Gastroesophageal sphincter (tissue), 4 donors: Measurements from ENCODE around the gene CD276. TPM values are rescaled to one million over a fixed set of nuclear protein-coding genes. Genes with fewer than 3 reads are reported as not detected.

Experiments
- ATAC-seq: fragments of 150-250 bp; one replicate; pipeline ENCODE4 v1.9.1; 2016; ENCODE audit warnings: mild to moderate bottlenecking, moderate library complexity
- H3K27ac ChIP-seq, 4 donors: fragments of 200-600 bp; sonication (generic) in 3 of 4; 1 replicate in 3 of 4; 2 replicates in 1 of 4; pipeline ENCODE4 v1.5.1; 2016 to 2019
- H3K27me3 ChIP-seq: fragments of 200-600 bp; sonication (generic); one replicate; pipeline ENCODE4 v1.5.1; 2019
- H3K36me3 ChIP-seq, 2 donors: fragments of 200-600 bp; sonication (generic); one replicate each; pipeline ENCODE4 v1.5.1; 2019; ENCODE audit warnings: control low read depth in 1 of 2
- H3K4me1 ChIP-seq, 3 donors: fragments of 200-600 bp; sonication (generic); 1 replicate in 2 of 3; 2 replicates in 1 of 3; pipeline ENCODE4 v1.5.1; 2016 to 2019; ENCODE audit warnings: control low read depth in 2 of 3
- H3K4me3 ChIP-seq, 2 donors: fragments of 200-600 bp; sonication (generic); one replicate each; pipeline ENCODE4 v1.5.1; 2019; ENCODE audit warnings: mild to moderate bottlenecking in 1 of 2, moderate library complexity in 1 of 2
- H3K9me3 ChIP-seq, 3 donors: fragments of 200-600 bp; sonication (generic); one replicate each; pipeline ENCODE4 v1.5.1; 2017 to 2019; ENCODE audit warnings: control low read depth in 2 of 3
- POLR2A ChIP-seq, 2 donors: fragments of 450-650 bp; IDR thresholded peaks; one replicate each; pipeline ENCODE4 v1.6.1; 2017; ENCODE audit warnings: antibody characterized with exemption in 2 of 2, mild to moderate bottlenecking in 2 of 2, moderate library complexity in 1 of 2
- POLR2AphosphoS5 ChIP-seq: sonication (generic); formaldehyde crosslinking; IDR thresholded peaks from one replicate; pipeline ENCODE4 v1.6.1; 2017; ENCODE audit warnings: antibody characterized with exemption
- WGBS, 2 donors: methylation state at CpG; one replicate each; pipeline ENCODE4 v1.1.5; 2018; ENCODE audit warnings: low coverage in 1 of 2; 5-methylcytosine and 5-hydroxymethylcytosine counted together
- total RNA-seq, 4 donors: library from RNA; depleted of rRNA; stranded (reverse); fragments of >200 nt; gene quantifications; one replicate each; pipeline ENCODE4 v1.1.0, GENCODE V29; 2016

Gene CD276
- total RNA-seq, 4 donors from 2014 or later: 34.7 to 61.5 (median 48.0) TPM

GRCh38 chr15:73763931-73764330, 79.7 kb downstream of the CD276 start:
- Histone ChIP-seq H3K27ac (no peak overlapping the region), H3K36me3 (no peaks in the 10 kb centered on the region), H3K4me1 (peaks cover 0 to 18% (median 0%) of the 10 kb centered on the region in 3 donors), H3K27me3 (no peaks in the 10 kb centered on the region), H3K4me3 (no peak overlapping the region), H3K9me3 (no peaks in the 10 kb centered on the region)
- peak; percentile 41 for ATAC-seq
- TF ChIP-seq POLR2A (IDR thresholded peaks at IDR 0.05) (no peak), POLR2AphosphoS5 (peak; percentile 15)
- WGBS, 2 donors: 49% methylated on average over 3 of the region's 3 CpGs; no CpG with 5 or more reads in 1 of the 2 donors

Other genes starting within 250 kb of the CD276 start
- gene REC114, start 241.2 kb upstream of the CD276 start, total RNA-seq: not detected
- 100 to 1,000 TPM; 261 to 338 (median 333) TPM for gene NPTN, start 51.0 kb upstream of the CD276 start, total RNA-seq
- 10 to 100 TPM; 11.4 to 30.2 (median 16.3) TPM for gene INSYN1, start 69.0 kb downstream of the CD276 start, total RNA-seq
- gene TBC1D21, start 189.2 kb downstream of the CD276 start, total RNA-seq: not detected
- gene LOXL1, start 242.1 kb downstream of the CD276 start, total RNA-seq: 10 to 100 TPM; 22.9 to 63.0 (median 34.5) TPM